ENCODE data around the gene GPSM1. TPM values are rescaled to one million over a fixed set of nuclear protein-coding genes. Genes with fewer than 3 reads are reported as not detected.

GPSM1 gene
- total RNA-seq, 1 donor from 2014 or later: 69.0 TPM

GRCh38 chr9:136299541-136299940 is 27.8 kb upstream of the GPSM1 start:
- Histone ChIP-seq H3K36me3 (no peaks in the 10 kb centered on the region), H3K27ac (replicated peaks) (no peak overlapping the region), H3K9me3 (replicated peaks) (no peaks in the 10 kb centered on the region), H3K27me3 (ENCODE audit: low read depth) (peaks cover 55% of the 10 kb centered on the region), H3K4me3 (no peak overlapping the region), H3K4me1 (no peaks in the 10 kb centered on the region)
- no peak for TF ChIP-seq CTCF (IDR thresholded peaks at IDR 0.05; ENCODE audit: borderline replicate concordance)
- DNase-seq: no peak
- intact Hi-C loops (cut with micrococcal nuclease): no loop called here

GRCh38 chr9:136300016-136300545 is 27.3 kb upstream of the GPSM1 start:
- no peak overlapping the region for H3K27ac ChIP-seq (replicated peaks)
- no peak for TF ChIP-seq CTCF (IDR thresholded peaks at IDR 0.05; ENCODE audit: borderline replicate concordance)
- no peaks in the 10 kb centered on the region for H3K9me3 ChIP-seq (replicated peaks)
- intact Hi-C loops (cut with micrococcal nuclease): no loop called here
- no peak for DNase-seq
- no peak overlapping the region for H3K4me3 ChIP-seq
- H3K36me3 ChIP-seq: no peaks in the 10 kb centered on the region
- no peaks in the 10 kb centered on the region for H3K4me1 ChIP-seq
- H3K27me3 ChIP-seq (ENCODE audit: low read depth): peaks cover 61% of the 10 kb centered on the region

- intact Hi-C loops (cut with micrococcal nuclease): no loop called here
- Histone ChIP-seq H3K27ac (replicated peaks) (no peak overlapping the region), H3K36me3 (no peaks in the 10 kb centered on the region), H3K9me3 (replicated peaks) (no peaks in the 10 kb centered on the region), H3K4me1 (no peaks in the 10 kb centered on the region), H3K27me3 (ENCODE audit: low read depth) (peaks cover 62% of the 10 kb centered on the region), H3K4me3 (no peak overlapping the region)
- no peak for DNase-seq
- no peak for TF ChIP-seq CTCF (IDR thresholded peaks at IDR 0.05; ENCODE audit: borderline replicate concordance)
Measured at GRCh38 chr9:136300866-136301265, 26.5 kb upstream of the GPSM1 start.

GRCh38 chr9:136302527-136302926 is 24.8 kb upstream of the GPSM1 start:
- no peaks in the 10 kb centered on the region for H3K9me3 ChIP-seq (replicated peaks)
- H3K27me3 ChIP-seq (ENCODE audit: low read depth): peaks cover 56% of the 10 kb centered on the region
- intact Hi-C loops (cut with micrococcal nuclease): no loop called here
- no peaks in the 10 kb centered on the region for H3K4me1 ChIP-seq
- H3K4me3 ChIP-seq: no peak overlapping the region
- H3K36me3 ChIP-seq: no peaks in the 10 kb centered on the region
- no peak for TF ChIP-seq CTCF (IDR thresholded peaks at IDR 0.05; ENCODE audit: borderline replicate concordance)
- DNase-seq: no peak
- H3K27ac ChIP-seq (replicated peaks): no peak overlapping the region

- intact Hi-C loops (cut with micrococcal nuclease): no loop called here
- Histone ChIP-seq H3K36me3 (no peaks in the 10 kb centered on the region), H3K9me3 (replicated peaks) (no peaks in the 10 kb centered on the region), H3K27ac (replicated peaks) (no peak overlapping the region), H3K4me1 (no peaks in the 10 kb centered on the region), H3K4me3 (no peak overlapping the region), H3K27me3 (ENCODE audit: low read depth) (peaks cover 49% of the 10 kb centered on the region)
- no peak for TF ChIP-seq CTCF (IDR thresholded peaks at IDR 0.05; ENCODE audit: borderline replicate concordance)
- no peak for DNase-seq
Measured at GRCh38 chr9:136303066-136303824, 24.1 kb upstream of the GPSM1 start.

All from left ventricle myocardium inferior (tissue), 1 donor.